Upper lobe of left lung (tissue), 6 donors: ENCODE measurements around the gene PPP1R2. TPM values are rescaled to one million over a fixed set of nuclear protein-coding genes. Genes with fewer than 3 reads are reported as not detected.

Experiments used
- ATAC-seq, 2 donors: fragments of 200-7000 bp; cut with Tn5 transposase; one replicate each; pipeline ENCODE4 v1.9.1; 2022; ENCODE audit warnings: mild to moderate bottlenecking in 2 of 2, moderate library complexity in 2 of 2; ENCODE audit not compliant: low FRiP score in 2 of 2
- DNase-seq, 2 donors: peaks; one replicate each; pipeline ENCODE4 v3.0.0-alpha.2; 2019 to 2020
- H3K27ac ChIP-seq, 4 donors: fragments of 200-600 bp; sonication (generic); one replicate each; pipeline ENCODE4 v1.5.1; 2016 to 2019
- H3K27me3 ChIP-seq, 4 donors: fragments of 200-600 bp; sonication (generic); one replicate each; pipeline ENCODE4 v1.5.1; 2017 to 2019
- H3K36me3 ChIP-seq, 4 donors: fragments of 200-600 bp; sonication (generic); one replicate each; pipeline ENCODE4 v1.5.1; 2016 to 2019
- H3K4me1 ChIP-seq, 4 donors: fragments of 200-600 bp; sonication (generic); one replicate each; pipeline ENCODE4 v1.5.1; 2018 to 2019
- H3K4me3 ChIP-seq, 4 donors: fragments of 200-600 bp; sonication (generic); one replicate each; pipeline ENCODE4 v1.5.1; 2017 to 2019; ENCODE audit warnings: mild to moderate bottlenecking in 2 of 4, moderate library complexity in 1 of 4
- H3K9me3 ChIP-seq, 4 donors: fragments of 200-600 bp; sonication (generic); one replicate each; pipeline ENCODE4 v1.5.1; 2018 to 2019
- CTCF ChIP-seq, 6 experiments: fragments of 450-650 bp in 4 of 6; fragments of 200-600 bp in 2 of 6; sonication (generic) in 2 of 6; IDR thresholded peaks; one replicate each; pipeline ENCODE4 v1.5.1; 2016 to 2019; ENCODE audit warnings: antibody characterized with exemption in 6 of 6
- EP300 ChIP-seq, 4 donors: sonication (generic); formaldehyde crosslinking; IDR thresholded peaks; one replicate each; pipeline ENCODE4 v1.5.1; 2017; ENCODE audit warnings: antibody characterized with exemption in 4 of 4, control low read depth in 2 of 4
- POLR2A ChIP-seq, 4 donors: fragments of 450-650 bp; IDR thresholded peaks; one replicate each; pipeline ENCODE4 v1.5.1; 2016 to 2017; ENCODE audit warnings: antibody characterized with exemption in 4 of 4, mild to moderate bottlenecking in 2 of 4
- POLR2AphosphoS5 ChIP-seq, 2 donors: sonication (generic); formaldehyde crosslinking; IDR thresholded peaks; one replicate each; pipeline ENCODE4 v1.5.1; 2017; ENCODE audit warnings: antibody characterized with exemption in 2 of 2
- WGBS, 2 donors: methylation state at CpG; one replicate each; pipeline ENCODE4 v1.1.5; 2017 to 2018; 5-methylcytosine and 5-hydroxymethylcytosine counted together
- total RNA-seq, 6 donors: library from RNA; depleted of rRNA in 4 of 6; stranded (reverse); fragments of >200 nt in 4 of 6; gene quantifications; one replicate each; pipeline versions ENCODE4 v1.1.0 to v1.2.1, GENCODE V29; 2016 to 2021
- donor health status: DM: no; HTN: no; CAD: no; lungs with moderate emphysema.
- donor health status: DM: no; HTN: yes; CAD: no; lungs with severe emphysema.

Gene PPP1R2
- total RNA-seq, 6 donors from 2014 or later: 38.5 to 170 (median 61.2) TPM

- Histone ChIP-seq H3K27me3 (no peaks in the 10 kb centered on the region), H3K9me3 (no peaks in the 10 kb centered on the region), H3K27ac (peak overlapping the region in 2 of 4 donors; percentile 26 to 53), H3K4me1 (peaks cover 15 to 21% (median 17%) of the 10 kb centered on the region in 4 donors), H3K36me3 (no peaks in the 10 kb centered on the region), H3K4me3 (no peak overlapping the region)
- TF ChIP-seq POLR2A (IDR thresholded peaks at IDR 0.05): no peak
- TF ChIP-seq POLR2AphosphoS5 (IDR thresholded peaks at IDR 0.05): no peak
- TF ChIP-seq EP300 (IDR thresholded peaks at IDR 0.05): no peak
- TF ChIP-seq CTCF (IDR thresholded peaks at IDR 0.05): no peak
- DNase-seq (no peak), ATAC-seq (no peak)
- 59 to 65% methylated on average over 2 of the region's 2 CpGs for WGBS, 2 donors
These were observed 5.9 kb upstream of the PPP1R2 start for GRCh38 chr3:195548987-195549386.

DNA sequence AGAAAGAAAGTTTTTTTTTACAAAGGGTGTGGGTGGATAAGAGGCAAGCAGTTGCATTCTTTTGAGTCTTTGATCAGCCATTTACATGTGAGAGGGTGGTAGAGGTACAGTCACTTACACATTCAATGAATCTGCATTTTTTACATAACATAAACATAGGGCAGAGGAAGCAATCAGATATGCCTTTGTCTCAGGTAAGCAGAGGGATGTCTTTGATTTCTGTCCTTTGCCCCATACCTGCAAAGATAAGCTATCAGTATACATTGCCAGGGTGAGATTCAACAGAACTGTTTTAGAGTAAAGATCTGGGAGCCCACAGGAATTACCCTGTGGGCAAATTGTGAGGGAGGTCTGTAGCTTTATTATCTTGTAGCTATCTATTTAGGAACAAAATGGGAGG, 5.4 kb upstream of the PPP1R2 start:
- no peak for ATAC-seq
- H3K27me3 ChIP-seq: no peaks in the 10 kb centered on the region
- no peaks in the 10 kb centered on the region for H3K36me3 ChIP-seq
- H3K9me3 ChIP-seq: no peaks in the 10 kb centered on the region
- TF ChIP-seq POLR2AphosphoS5 (IDR thresholded peaks at IDR 0.05) (no peak), POLR2A (IDR thresholded peaks at IDR 0.05) (no peak), CTCF (IDR thresholded peaks at IDR 0.05) (no peak), EP300 (IDR thresholded peaks at IDR 0.05) (no peak)
- peaks cover 18 to 25% (median 20%) of the 10 kb centered on the region in 4 donors for H3K4me1 ChIP-seq
- no peak overlapping the region for H3K27ac ChIP-seq
- no peak overlapping the region for H3K4me3 ChIP-seq
- DNase-seq: no peak

DNA sequence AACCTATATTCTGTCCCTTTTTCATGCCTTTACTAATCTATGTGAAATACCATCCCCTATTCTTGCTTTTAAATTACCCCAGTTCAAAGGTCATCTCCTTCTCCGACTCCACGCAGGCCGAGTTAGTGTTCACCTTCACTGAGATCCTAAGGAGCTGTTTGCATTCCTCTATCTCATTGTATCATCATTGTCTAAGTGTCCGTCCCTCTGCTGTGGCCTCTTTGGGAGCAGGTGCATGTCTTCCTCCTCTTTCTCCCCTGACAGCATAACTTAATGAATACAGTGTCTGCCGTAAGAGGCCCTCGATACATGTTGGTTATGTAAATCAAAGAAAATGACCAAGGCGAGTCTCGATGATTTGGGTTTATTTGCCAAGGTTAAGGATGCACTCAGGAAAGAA, 4.9 kb upstream of the PPP1R2 start:
- no peaks in the 10 kb centered on the region for H3K36me3 ChIP-seq
- WGBS, 2 donors: 79 to 80% methylated on average over 8 of the region's 8 CpGs
- H3K9me3 ChIP-seq: no peaks in the 10 kb centered on the region
- no peak overlapping the region for H3K4me3 ChIP-seq
- H3K27me3 ChIP-seq: no peaks in the 10 kb centered on the region
- ATAC-seq (no peak), DNase-seq (no peak)
- H3K4me1 ChIP-seq: peaks cover 18 to 26% (median 20%) of the 10 kb centered on the region in 4 donors
- TF ChIP-seq POLR2AphosphoS5 (IDR thresholded peaks at IDR 0.05): no peak
- no peak for TF ChIP-seq EP300 (IDR thresholded peaks at IDR 0.05)
- no peak for TF ChIP-seq POLR2A (IDR thresholded peaks at IDR 0.05)
- TF ChIP-seq CTCF (IDR thresholded peaks at IDR 0.05): no peak
- no peak overlapping the region for H3K27ac ChIP-seq

- Histone ChIP-seq H3K4me1 (peaks cover 24 to 36% (median 28%) of the 10 kb centered on the region in 4 donors), H3K27me3 (no peaks in the 10 kb centered on the region), H3K4me3 (no peak overlapping the region), H3K27ac (peak overlapping the region in 3 of 4 donors; percentile 32 to 72 (median 65)), H3K36me3 (no peaks in the 10 kb centered on the region), H3K9me3 (no peaks in the 10 kb centered on the region)
- WGBS, 2 donors: 44 to 53% methylated on average over 4 of the region's 4 CpGs
- DNase-seq (no peak), ATAC-seq (no peak)
- no peak for TF ChIP-seq EP300 (IDR thresholded peaks at IDR 0.05)
These were observed 3.0 kb upstream of the PPP1R2 start for GRCh38 chr3:195546130-195546560.

- WGBS, 2 donors: 64 to 81% methylated on average over 3 of the region's 3 CpGs
- Histone ChIP-seq H3K4me3 (no peak overlapping the region), H3K4me1 (peaks cover 28 to 47% (median 31%) of the 10 kb centered on the region in 4 donors), H3K36me3 (no peaks in the 10 kb centered on the region), H3K27me3 (no peaks in the 10 kb centered on the region), H3K9me3 (no peaks in the 10 kb centered on the region), H3K27ac (no peak overlapping the region)
- ATAC-seq (no peak), DNase-seq (no peak)
- TF ChIP-seq EP300 (IDR thresholded peaks at IDR 0.05) (no peak), POLR2A (IDR thresholded peaks at IDR 0.05) (no peak), CTCF (IDR thresholded peaks at IDR 0.05) (no peak), POLR2AphosphoS5 (IDR thresholded peaks at IDR 0.05) (no peak)
These were observed 1.5 kb upstream of the PPP1R2 start for GRCh38 chr3:195544634-195545033.
